Epithelial cell of esophagus (primary cell): ENCODE measurements around the gene CTSK.
"Not testable (repeated sequence)": the region's sequence is repeated elsewhere in the genome, so short reads cannot be mapped to it uniquely, and the experiment has no call there.

Experiments
- DNase-seq: peaks from one replicate; pipeline ENCODE4 v3.0.0; 2010; ENCODE audit warnings: low read depth
- H3K4me3 ChIP-seq: 2 replicates; pipeline ENCODE4 v1.5.1; 2011; ENCODE audit warnings: mild to moderate bottlenecking, low read length, control low read depth
- TF ChIP-seq, protein P1 (sequence below): IDR thresholded peaks from 2 replicates; pipeline ENCODE4 v1.5.1; 2011; ENCODE audit warnings: low read depth, mild to moderate bottlenecking, low read length, control low read depth, inconsistent platforms; ENCODE audit not compliant: insufficient read depth; ENCODE audit errors: missing control alignments

The CTSK gene

DNA sequence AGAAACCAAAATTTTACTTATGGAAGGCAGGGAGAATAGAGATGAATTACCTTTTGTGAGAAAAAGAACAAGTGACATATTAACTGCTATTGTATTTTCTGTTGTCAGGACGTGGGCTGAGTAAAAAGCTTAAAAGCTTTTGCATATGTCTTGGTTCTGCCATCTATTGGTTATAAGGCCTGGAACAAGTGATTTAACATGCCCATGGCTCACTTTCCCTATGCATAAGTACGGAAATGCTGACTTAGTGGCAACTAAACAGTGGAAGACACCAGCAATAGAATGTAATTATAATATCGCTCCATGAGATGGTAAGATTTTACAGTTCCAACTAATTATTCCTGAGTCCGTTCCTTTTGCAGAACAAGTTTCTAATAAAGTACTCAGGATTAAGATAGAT, 35.7 kb downstream of the CTSK start:
- DNase-seq = no peak
- TF ChIP-seq, protein P1, sequence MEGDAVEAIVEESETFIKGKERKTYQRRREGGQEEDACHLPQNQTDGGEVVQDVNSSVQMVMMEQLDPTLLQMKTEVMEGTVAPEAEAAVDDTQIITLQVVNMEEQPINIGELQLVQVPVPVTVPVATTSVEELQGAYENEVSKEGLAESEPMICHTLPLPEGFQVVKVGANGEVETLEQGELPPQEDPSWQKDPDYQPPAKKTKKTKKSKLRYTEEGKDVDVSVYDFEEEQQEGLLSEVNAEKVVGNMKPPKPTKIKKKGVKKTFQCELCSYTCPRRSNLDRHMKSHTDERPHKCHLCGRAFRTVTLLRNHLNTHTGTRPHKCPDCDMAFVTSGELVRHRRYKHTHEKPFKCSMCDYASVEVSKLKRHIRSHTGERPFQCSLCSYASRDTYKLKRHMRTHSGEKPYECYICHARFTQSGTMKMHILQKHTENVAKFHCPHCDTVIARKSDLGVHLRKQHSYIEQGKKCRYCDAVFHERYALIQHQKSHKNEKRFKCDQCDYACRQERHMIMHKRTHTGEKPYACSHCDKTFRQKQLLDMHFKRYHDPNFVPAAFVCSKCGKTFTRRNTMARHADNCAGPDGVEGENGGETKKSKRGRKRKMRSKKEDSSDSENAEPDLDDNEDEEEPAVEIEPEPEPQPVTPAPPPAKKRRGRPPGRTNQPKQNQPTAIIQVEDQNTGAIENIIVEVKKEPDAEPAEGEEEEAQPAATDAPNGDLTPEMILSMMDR = no peak
- H3K4me3 ChIP-seq = no peak overlapping the region

DNA sequence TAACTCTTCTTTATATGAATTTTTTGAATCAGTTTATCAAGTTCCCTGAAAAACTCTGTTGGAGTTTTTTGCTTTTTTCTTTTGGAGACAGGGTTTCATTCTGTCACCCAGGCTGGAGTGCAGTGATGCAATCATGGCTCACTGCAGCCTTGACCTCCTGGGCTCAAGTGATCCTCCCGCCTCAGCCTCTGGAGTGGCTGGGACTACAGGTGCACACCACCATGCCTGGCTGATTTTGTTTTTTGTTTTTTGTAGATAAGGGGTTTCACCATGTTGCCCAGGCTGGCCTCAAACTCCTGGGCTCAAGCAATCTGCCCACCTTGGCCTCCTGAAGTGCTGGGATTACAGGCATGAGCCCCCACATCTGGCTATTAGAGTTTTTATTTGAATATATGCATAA, 40.4 kb downstream of the CTSK start:
- not testable (repeated sequence) for H3K4me3 ChIP-seq, DNase-seq

DNA sequence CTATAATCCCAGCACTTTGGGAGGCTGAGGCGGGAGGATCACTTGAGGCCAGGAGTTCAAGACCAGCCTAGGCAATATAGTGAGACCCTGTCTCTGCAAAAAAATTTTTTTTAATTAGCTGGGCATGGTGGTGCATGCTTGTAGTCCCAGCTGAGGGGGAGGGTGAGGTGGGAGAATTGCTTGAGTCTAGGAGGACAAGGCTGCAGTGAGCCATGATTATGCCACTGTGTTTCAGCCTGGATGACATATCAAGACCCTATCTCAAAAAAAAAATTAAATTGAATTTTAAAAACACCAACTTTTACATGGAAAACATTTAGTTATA, 42.1 kb downstream of the CTSK start:
- not testable (repeated sequence) for H3K4me3 ChIP-seq, DNase-seq

DNA sequence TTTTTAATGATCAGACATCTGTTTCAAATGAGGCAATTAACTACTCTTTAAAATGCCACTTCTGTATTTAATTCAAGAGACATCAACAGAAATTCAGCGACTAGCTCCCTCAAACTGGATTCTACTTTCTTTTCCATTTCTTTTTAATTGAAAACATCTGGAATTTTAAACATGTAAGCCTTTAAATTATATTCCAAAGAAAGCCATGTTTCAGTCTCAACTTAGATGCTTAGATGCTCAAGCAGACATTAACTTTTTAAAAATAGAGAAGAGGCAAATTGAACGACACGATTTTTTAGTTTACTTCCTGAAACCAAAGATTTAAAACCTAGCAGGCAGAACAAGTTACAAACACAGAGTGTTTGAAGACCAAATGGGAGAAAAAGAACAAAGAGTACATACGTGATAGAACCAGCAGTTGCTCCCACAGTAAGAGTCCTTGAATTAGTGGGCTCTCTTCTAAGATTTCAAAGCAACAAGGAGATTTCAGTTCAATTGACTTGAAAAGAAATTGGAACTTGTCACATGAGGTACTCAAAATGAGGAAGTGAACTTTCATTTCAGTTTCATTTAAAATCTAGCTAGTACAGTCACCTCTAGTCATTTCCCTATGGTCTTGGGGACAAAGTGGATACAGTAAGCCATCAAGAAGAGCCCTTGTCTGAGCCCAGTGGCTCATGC, 42.6 kb downstream of the CTSK start, which contains the start of gene CTSS:
Gene CTSS (minus strand): TSS at position 483 of the 681 bp plus-strand sequence. CDS start 1,015 bp downstream, outside the sequence.
- DNase-seq = no peak
- TF ChIP-seq, protein P1 = no peak
- no peak within 1 kb of the TSS for H3K4me3 ChIP-seq

DNA sequence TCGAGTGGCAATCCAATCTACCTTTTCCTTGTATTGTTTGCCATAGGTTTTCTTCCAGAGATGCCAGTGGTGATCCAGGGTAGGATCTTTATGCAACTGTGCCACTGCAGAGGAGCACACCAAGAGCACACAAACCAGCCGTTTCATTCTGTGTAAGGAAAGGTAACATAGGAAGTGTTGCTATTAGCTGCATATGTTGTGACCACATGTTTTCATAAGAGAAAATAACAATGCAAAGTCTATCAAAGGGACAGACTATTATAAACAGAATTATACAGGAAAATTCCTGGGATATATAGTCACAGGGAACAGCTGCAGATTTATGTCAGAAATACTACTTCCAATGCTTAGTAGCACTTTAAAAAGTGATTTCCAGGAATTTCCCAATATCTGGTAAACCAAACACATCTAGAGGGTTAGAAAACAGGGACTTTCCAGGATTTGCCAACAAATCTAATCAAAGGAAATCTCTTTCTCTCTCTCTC, 43.4 kb downstream of the CTSK start:
- TF ChIP-seq, protein P1 = no peak
- no peak overlapping the region for H3K4me3 ChIP-seq

DNA sequence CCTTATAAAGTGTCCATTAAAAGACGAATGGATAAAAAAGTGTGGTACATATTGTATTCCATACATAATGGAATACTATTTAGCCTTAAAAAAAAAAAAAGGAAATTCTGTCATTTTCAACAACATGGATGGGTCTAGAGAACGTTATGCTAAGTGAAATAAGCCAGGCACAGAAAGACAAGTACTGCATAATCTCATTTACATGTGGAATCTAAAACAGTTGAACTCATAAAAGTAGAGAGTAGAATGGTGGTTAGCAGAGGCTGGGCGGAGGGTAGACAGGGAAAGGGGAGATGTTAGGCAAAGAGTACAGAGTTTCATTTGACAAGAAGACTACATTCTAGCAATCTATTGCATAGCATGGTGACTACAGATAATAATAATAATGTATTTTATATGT, 45.0 kb downstream of the CTSK start:
- no peak overlapping the region for H3K4me3 ChIP-seq
- no peak for DNase-seq
- TF ChIP-seq, protein P1 = no peak

More for the DNA sequence above, 43.4 kb downstream of the CTSK start:
- DNase-seq = peak; percentile 70

DNA sequence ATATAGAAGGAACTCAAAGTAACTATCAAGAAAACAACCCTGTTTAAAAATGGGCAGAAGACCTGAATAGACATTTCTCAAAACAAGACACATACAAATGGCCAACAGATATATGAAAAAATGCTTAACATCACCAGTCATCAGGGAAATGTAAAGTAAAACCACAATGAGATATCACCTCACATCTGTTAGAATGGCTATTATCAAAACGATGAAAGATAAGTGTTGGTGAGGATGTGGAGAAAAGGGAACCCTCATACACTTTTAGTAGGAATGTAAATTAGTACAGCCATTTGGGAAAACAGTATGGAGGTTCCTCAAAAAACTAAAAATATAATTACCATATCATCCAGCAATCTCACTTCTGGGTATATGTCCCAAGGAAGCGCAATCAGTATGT, 45.5 kb downstream of the CTSK start:
- DNase-seq = no peak
- H3K4me3 ChIP-seq = no peak overlapping the region
- TF ChIP-seq, protein P1 = no peak

DNA sequence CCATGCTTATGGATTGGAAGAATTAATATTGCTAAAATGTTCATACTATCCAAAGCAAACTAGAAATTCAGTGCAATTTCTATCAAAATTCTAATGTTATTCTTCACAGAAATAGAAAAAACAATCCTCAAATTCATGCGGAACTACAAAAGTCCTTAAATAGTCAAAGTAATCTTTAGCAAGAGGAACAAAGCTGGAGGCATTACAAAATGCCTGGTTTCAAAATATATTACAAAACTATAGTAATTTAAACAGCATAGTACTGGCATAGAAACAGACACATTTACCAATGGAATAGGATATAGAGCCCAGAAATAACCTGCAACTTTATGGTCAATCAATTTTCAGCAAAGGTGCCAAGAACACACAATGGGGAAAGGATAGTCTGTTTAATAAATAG, 46.3 kb downstream of the CTSK start:
- no peak for DNase-seq
- TF ChIP-seq, protein P1 = no peak
- no peak overlapping the region for H3K4me3 ChIP-seq
